Forelimb muscle (tissue), 1 donor: ENCODE results near the gene HEATR3. TPM values are rescaled to one million over a fixed set of nuclear protein-coding genes. Genes with fewer than 3 reads are reported as not detected.
"Not testable (repeated sequence)": the region's sequence is repeated elsewhere in the genome, so short reads cannot be mapped to it uniquely, and the experiment has no call there.

Experiments used
- DNase-seq: peaks from one replicate; pipeline ENCODE4 v3.0.0-alpha.2; 2013; ENCODE audit warnings: low read depth
- polyA plus RNA-seq: library from polyadenylated mRNA; unstranded; fragments of 120-200 nt; gene quantifications from one replicate; pipeline ENCODE4 v1.2.1, GENCODE V29; 2013; ENCODE audit not compliant: insufficient read length

The HEATR3 gene
- polyA plus RNA-seq, 1 donor: 18.4 TPM

GRCh38 chr16:50099957-50100648, 34.3 kb downstream of the HEATR3 start:
- no peak for DNase-seq

DNA sequence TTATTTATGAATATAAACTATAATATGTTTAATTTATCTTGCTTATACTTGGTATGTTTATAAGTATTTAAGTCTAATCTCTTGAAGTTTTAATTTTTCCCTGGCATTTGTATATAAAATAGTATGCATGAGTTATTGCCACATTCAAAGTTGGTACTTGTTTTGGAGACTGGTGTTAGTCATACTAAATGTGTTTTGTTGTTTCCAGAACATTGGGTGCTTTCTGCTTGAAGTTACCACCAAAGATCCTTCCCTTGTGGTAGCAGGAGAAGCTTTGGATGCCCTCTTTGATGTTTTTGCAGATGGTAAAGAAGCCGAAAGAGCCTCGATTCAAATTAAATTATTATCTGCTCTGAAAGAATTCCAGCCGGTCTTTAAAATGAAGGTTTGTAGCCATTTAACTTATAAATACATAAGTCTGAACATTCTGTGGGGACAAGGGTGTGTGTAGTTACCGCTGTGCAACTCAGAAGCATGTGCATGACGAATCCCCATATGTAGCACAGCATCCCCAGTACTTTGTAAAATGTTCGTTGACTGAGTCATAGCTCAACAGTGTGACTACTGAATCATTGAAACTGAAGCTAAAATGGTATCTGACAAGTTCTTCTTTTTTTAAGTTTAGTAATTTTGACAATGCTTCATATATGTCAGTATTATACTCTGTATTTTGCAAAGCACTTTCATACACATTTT, 36.4 kb downstream of the HEATR3 start:
- no peak for DNase-seq

- no peak for DNase-seq
These were observed 38.0 kb downstream of the HEATR3 start for GRCh38 chr16:50103764-50104163.

DNA sequence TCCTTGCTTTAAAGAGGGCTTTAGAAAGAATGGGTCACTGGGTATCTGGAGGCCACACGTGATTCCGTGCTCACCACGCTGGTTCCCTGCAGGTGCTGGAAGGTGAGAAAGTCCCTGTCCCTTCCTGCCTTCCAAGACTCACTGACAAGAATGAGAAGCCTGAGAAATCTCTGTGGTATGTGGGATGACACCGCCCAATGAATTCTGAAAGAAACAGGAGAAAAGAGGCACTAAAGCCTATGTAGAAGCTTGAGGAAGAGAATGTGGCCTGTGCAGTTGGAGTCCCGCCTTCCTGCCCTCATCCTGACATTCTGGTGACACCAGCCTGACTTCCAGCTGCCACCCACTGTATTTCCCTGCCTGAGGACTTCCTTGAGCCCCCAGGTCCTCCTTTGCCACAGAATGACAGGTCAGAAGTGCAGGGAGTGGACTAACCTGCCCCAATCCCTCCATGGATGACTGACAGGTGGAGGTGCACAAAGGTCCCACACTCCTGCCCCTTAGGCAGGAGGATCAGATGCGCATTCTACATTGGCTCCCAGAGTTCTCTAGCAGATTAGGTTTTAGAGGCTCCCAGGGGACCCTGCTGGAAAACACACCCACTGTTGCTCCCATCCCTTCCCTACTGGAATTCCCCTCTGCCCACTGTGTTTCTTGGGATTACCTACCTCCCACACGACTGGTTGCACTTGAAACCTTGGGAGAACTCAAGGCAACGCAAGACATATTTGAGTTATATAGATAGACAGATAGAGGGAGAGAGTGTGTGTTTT, 48.8 kb downstream of the HEATR3 start:
- DNase-seq: no peak

GRCh38 chr16:50120711-50121110, 54.9 kb downstream of the HEATR3 start:
- no peak for DNase-seq

DNA sequence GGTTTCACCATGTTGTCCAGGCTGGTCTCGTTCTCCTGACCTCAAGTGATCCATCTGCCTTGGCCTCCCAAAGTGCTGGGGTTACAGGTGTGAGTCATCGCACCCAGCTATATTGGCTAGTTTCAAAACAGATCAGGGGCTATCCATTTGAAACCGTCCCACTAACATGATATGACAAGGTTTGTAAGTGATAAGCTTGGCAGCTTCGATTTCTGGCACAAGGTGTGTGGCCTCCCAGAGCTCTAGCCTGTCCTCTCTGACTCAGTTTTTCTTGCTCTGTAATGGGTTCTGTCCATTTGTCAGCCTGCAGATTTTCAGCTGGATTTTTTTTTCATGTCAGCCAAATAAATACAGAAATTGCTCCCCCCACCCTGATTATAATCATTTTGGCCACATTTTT, 55.5 kb downstream of the HEATR3 start:
- no peak for DNase-seq

GRCh38 chr16:50121721-50122445, 56.1 kb downstream of the HEATR3 start:
- no peak for DNase-seq

GRCh38 chr16:50123417-50123816, 57.6 kb downstream of the HEATR3 start:
- no peak for DNase-seq

GRCh38 chr16:50124769-50125168, 59.0 kb downstream of the HEATR3 start:
- DNase-seq: no peak

GRCh38 chr16:50126183-50126582, 60.4 kb downstream of the HEATR3 start:
- DNase-seq: no peak

DNA sequence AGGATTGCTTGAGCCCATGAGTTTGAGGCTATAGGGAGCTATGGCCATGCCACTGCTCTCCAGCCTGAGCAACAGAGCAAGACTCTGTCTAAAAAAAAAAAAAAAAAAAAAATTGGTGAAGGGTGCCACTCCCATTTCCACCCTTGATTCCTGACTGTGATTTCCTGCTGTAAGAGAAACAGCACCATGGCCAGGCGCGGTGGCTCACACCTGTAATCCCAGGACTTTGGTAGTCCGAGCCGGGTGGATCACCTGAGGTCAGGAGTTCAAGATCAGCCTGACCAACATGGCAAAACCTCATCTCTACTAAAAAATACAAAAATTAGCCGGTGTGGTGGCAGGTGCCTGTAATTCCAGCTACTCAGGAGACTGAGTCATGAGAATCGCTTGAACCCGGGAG, 66.8 kb downstream of the HEATR3 start:
- not testable (repeated sequence) for DNase-seq

GRCh38 chr16:50133214-50133613, 67.4 kb downstream of the HEATR3 start:
- DNase-seq: no peak

DNA sequence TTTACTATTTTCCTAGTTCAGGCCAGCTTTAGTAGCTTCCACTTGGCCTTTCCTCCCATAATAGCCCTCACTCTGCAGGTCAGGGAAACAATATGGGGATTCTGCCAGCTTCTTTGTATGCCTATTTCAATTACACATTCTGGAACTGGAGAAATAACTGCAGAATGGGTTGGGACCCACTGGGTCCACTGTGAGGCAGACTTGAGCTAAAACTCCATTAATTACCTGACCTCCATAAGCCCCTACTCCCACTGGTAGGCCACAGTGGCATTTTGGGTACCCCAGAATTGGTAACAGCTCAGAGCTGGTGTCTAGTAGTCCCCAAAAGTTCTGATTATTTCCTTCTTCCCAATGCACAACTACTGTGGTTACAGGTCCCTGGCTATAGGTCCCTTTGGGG, 70.6 kb downstream of the HEATR3 start:
- DNase-seq: no peak

DNA sequence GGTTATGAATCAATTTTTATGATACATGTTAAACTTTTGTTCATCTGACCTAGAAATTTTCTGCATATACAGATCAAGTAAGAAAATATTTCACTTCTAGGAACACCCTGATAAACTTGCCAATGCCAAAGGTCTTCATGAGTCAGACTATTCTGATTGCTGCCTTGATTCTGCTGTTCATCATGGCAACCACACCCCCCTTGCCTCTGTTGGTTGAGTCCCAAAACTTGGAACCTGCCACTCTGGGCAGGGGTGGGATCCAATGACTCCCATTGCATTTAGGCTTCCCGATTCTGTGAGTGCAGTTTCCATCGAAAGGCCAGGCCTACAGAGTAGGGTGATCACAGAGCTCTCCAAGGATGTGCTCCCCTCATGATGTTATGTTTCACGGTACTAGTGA, 71.5 kb downstream of the HEATR3 start:
- DNase-seq: no peak

DNA sequence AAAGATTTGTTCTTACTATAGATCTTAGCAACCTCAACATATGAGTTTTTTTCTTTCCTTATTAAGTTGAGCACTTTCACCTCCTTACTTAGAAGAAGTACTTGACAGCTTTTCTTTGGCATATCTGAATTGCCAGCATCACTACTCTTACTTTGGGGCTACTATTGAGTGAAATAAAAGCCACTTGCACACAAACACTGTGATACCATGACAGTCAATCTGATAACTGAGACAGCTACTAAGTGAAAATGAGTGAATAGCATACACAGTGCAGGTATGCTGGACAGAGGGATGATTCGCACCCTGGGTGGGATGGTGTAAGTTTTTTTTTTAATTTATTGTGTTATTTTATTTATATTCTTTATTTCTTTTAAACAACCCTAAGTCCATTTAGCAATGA, 73.8 kb downstream of the HEATR3 start:
- no peak for DNase-seq

DNA sequence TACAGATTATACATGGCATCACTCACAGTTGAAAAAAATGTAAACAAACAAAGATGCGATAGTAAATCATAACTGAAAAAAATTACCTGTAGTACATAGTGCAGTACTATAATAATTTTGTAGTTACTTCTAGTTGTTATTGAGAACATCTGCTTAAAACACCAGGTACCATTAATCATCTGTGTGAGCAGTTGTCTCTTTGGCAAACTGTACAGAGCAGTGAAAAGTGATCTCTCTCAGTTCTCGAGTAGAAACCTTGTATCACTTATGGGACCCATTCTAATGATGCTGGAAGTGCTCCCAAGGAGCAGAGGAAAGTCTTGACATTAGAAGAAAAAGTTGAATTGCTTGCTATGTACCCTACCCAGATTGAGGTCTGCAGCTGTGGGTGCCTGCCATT, 78.4 kb downstream of the HEATR3 start:
- DNase-seq: no peak

DNA sequence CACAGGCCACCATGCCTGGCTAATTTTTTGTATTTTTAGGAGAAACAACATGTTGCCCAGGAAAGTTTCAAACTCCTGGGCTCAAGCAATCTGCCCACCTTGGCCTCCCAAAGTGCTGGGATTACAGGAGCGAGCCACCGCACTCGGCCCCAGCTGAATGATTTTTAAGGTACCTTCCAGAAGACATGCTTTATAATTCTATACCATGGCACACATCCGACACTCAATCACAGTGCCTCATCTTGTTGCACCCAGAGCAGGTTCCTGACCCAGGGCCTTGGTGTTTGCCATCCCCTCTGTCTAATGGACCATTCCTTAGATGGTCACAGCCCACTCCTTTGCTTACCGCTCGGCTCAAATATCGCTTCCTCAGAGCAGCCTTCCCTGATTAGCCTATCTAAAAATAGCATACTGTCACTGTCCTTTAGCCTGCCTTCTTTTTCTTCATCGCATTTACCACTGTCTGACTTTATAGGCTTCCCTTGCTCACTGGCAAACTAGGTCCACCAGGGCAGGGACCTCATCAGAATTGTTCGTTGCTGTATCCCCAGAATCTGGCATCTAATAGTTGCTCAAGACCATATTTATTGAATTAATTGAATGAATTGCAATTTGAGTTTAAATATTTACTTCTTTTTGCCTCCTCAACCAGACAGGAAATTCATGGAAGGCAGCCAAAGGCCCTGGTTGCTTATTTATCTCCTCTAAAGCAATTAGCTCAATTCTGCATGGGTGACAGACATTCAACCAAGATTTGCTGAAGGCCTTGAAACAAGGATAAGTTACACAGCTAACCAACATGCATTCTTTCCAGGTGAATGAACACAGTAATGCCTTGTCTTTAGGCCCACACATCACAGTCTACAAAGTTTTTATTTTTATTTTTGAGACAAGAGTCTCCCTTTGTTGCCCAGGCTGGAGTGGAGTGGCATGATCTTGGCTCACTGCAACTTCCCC, 81.0 kb downstream of the HEATR3 start:
- no peak for DNase-seq

DNA sequence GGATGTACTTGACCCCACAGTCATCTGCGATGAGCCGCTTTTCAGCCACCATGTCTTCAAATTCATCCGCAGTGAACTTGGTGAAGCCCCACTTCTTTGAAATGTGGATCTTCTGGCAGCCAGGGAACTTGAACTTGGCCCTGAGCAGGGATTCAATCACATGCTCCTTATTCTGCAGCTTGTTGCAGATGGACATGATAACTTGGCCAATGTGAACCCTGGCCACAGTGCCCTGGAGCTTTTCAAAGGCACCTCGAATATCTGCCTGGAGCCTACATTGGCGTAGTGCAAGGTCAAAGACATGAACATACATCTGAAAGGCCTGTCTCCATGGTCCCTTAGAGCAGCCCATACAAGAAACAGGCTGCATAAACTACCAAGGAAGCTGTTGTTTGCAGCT, 85.6 kb downstream of the HEATR3 start:
- no peak for DNase-seq

DNA sequence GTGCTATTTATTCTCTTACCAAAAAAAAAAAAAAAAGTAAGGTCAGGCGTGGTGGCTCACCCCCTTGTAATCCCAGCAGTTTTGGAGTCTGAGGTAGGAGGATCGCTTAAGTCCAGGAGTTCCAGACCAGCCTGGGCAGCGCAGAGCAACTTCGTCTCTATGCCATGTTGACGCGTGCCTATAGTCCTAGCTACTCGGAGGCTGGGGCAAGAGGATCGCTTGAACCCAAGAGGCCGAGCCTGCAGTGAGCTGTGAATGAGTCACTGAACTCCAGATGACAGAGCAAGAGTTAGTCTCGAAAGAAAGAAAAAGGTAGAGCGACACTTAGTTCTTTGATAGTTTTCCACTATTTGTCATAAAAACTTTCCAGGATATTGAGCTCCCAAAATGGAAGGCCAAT, 86.0 kb downstream of the HEATR3 start:
- no peak for DNase-seq

- no peak for DNase-seq
These were observed 86.6 kb downstream of the HEATR3 start for GRCh38 chr16:50152351-50152806.
